GM12878 (cell line): Measurements from ENCODE around the gene RFX3. TPM values are rescaled to one million over a fixed set of nuclear protein-coding genes. Genes with fewer than 3 reads are reported as not detected.

Experiments used
- ATAC-seq: fragments of 200-7000 bp; cut with Tn5 transposase; 3 replicates; pipeline ENCODE4 v1.9.1; 2020; ENCODE audit warnings: mild to moderate bottlenecking, moderate library complexity
- BruUV-seq: library from RNA; stranded (reverse); fragments of 400-500 nt; replicated peaks from 2 replicates; lab custom pipeline; 2021; lab: Mats Ljungman, UMichigan
- CTCF ChIA-PET: fragments of 300-600 bp; sonication (Branson Sonifier 250); formaldehyde crosslinking; extraction: SDS; loops from one replicate; lab custom pipeline; 2021; ENCODE audit warnings: inconsistent platforms; lab: Yijun Ruan, JAX
- POLR2A ChIA-PET: fragments of 350-600 bp; formaldehyde crosslinking; extraction: SDS; loops from one replicate; lab custom pipeline; 2021; ENCODE audit warnings: inconsistent platforms; lab: Charles Lee
- RAD21 ChIA-PET: fragments of 300-600 bp; sonication (Branson Sonifier 250); formaldehyde crosslinking; loops from one replicate; lab custom pipeline; 2023; ENCODE audit warnings: antibody characterized with exemption; ENCODE audit not compliant: unreplicated experiment; lab: Charles Lee
- SMC1A ChIA-PET: fragments of 300-600 bp; sonication (Branson Sonifier 250); formaldehyde crosslinking; loops from one replicate; lab custom pipeline; 2023; ENCODE audit not compliant: unreplicated experiment, uncharacterized antibody; lab: Charles Lee
- DNase-seq: peaks from one replicate; pipeline ENCODE4 v3.0.0-alpha.2; 2011; ENCODE audit warnings: low read depth, low spot score
- FAIRE-seq: peaks from 3 replicates; lab custom pipeline; 2011; peaks lifted over from hg19 to GRCh38; lab: Jason Lieb, UNC
- H2AFZ ChIP-seq: 2 replicates; pipeline ENCODE4 v1.6.0; 2011; ENCODE audit warnings: low read depth, low read length, control low read depth; ENCODE audit not compliant: control insufficient read depth
- H3K27ac ChIP-seq: 2 replicates; pipeline ENCODE4 v1.5.1; 2011; ENCODE audit warnings: control low read depth; ENCODE audit not compliant: control insufficient read depth, insufficient read depth
- H3K27me3 ChIP-seq, 2 experiments: replicated peaks in 1 of 2; 2 replicates each; pipeline versions ENCODE4 v1.6.0 to v1.6.1; 2011; ENCODE audit warnings: low read length in 1 of 2; ENCODE audit not compliant: control insufficient read depth in 2 of 2, insufficient read depth in 2 of 2
- H3K36me3 ChIP-seq, 2 experiments: 2 replicates each; pipeline ENCODE4 v1.5.1; 2011; ENCODE audit warnings: low read length in 1 of 2; ENCODE audit not compliant: control insufficient read depth in 2 of 2, insufficient read depth in 2 of 2
- H3K4me1 ChIP-seq: 2 replicates; pipeline ENCODE4 v1.6.1; 2011; ENCODE audit warnings: mild to moderate bottlenecking, low read length, moderate library complexity, mixed read lengths; ENCODE audit not compliant: control insufficient read depth, insufficient read depth
- H3K4me2 ChIP-seq: 2 replicates; pipeline ENCODE4 v1.6.0; 2011; ENCODE audit warnings: control low read depth; ENCODE audit not compliant: control insufficient read depth, insufficient read depth
- H3K4me3 ChIP-seq: fragments of 200-600 bp; sonication (generic); 2 replicates; pipeline ENCODE4 v1.5.1; 2016
- H3K79me2 ChIP-seq: 2 replicates; pipeline ENCODE4 v1.6.0; 2011; ENCODE audit warnings: low read length; ENCODE audit not compliant: control insufficient read depth, insufficient read depth
- H3K9ac ChIP-seq: 2 replicates; pipeline ENCODE4 v1.8.0; 2011; ENCODE audit warnings: low read length, control low read depth, mixed read lengths; ENCODE audit not compliant: control insufficient read depth, insufficient read depth
- H3K9me3 ChIP-seq: replicated peaks from 3 replicates; pipeline ENCODE4 v1.5.1; 2011; ENCODE audit warnings: mild to moderate bottlenecking, low read length; ENCODE audit not compliant: control insufficient read depth, insufficient read depth
- H4K20me1 ChIP-seq: 2 replicates; pipeline ENCODE4 v1.6.0; 2011; ENCODE audit not compliant: control insufficient read depth, insufficient read depth
- ATF7 ChIP-seq: fragments of 450-650 bp; IDR thresholded peaks from 2 replicates; pipeline ENCODE4 v1.6.1; 2016; ENCODE audit warnings: low read depth, mild to moderate bottlenecking
- CHD4 ChIP-seq: fragments of 200-600 bp; sonication (generic); IDR thresholded peaks from 2 replicates; pipeline ENCODE4 v1.6.1; 2016; ENCODE audit warnings: mild to moderate bottlenecking
- DPF2 ChIP-seq: fragments of 450-650 bp; IDR thresholded peaks from 2 replicates; pipeline ENCODE4 v1.6.1; 2017; ENCODE audit warnings: mild to moderate bottlenecking
- ETV6 ChIP-seq, 2 experiments: fragments of 450-650 bp in 1 of 2; IDR thresholded peaks in 1 of 2; conservative IDR thresholded peaks in 1 of 2; 2 replicates each; pipeline ENCODE4 v1.6.1; 2014; ENCODE audit warnings: antibody characterized with exemption in 1 of 2, borderline replicate concordance in 1 of 2, low read depth in 1 of 2, mild to moderate bottlenecking in 1 of 2, moderate library complexity in 1 of 2
- EZH2 ChIP-seq: IDR thresholded peaks from 2 replicates; pipeline ENCODE4 v1.6.1; 2012; ENCODE audit warnings: low read depth, mild to moderate bottlenecking, control low read depth, inconsistent platforms, low read length, borderline replicate concordance; ENCODE audit not compliant: control insufficient read depth
- IRF4 ChIP-seq: IDR thresholded peaks from 2 replicates; pipeline ENCODE4 v1.6.1; 2011; ENCODE audit warnings: low read depth, low read length
- JUNB ChIP-seq: IDR thresholded peaks from 2 replicates; pipeline ENCODE4 v1.6.1; 2016; ENCODE audit warnings: antibody characterized with exemption, mild to moderate bottlenecking
- MEF2B ChIP-seq: fragments of 450-650 bp; IDR thresholded peaks from 2 replicates; pipeline ENCODE4 v1.6.1; 2018; ENCODE audit warnings: mild to moderate bottlenecking, moderate library complexity; ENCODE audit not compliant: partially characterized antibody, poor library complexity, severe bottlenecking
- MYB ChIP-seq: fragments of 150-350 bp; IDR thresholded peaks from 2 replicates; pipeline ENCODE4 v1.6.1; 2014; ENCODE audit warnings: mild to moderate bottlenecking, low read depth, low read length, borderline replicate concordance
- NFYA ChIP-seq: IDR thresholded peaks from 2 replicates; pipeline ENCODE4 v1.6.1; 2011; ENCODE audit warnings: low read depth, mild to moderate bottlenecking, low read length, improper control_type of control experiment, borderline replicate concordance
- PAX8 ChIP-seq: fragments of 450-650 bp; IDR thresholded peaks from 2 replicates; pipeline ENCODE4 v1.6.1; 2017; ENCODE audit warnings: mild to moderate bottlenecking, moderate library complexity
- PML ChIP-seq: IDR thresholded peaks from 2 replicates; pipeline ENCODE4 v1.6.1; 2012; ENCODE audit warnings: low read length, inconsistent platforms
- POLR2AphosphoS5 ChIP-seq: IDR thresholded peaks from 2 replicates; pipeline ENCODE4 v1.6.1; 2011; ENCODE audit warnings: mild to moderate bottlenecking, low read length, inconsistent platforms
- STAT3 ChIP-seq: IDR thresholded peaks from 2 replicates; pipeline ENCODE4 v1.6.1; 2011; ENCODE audit warnings: low read depth, low read length, improper control_type of control experiment
- TAF1 ChIP-seq: IDR thresholded peaks from 2 replicates; pipeline ENCODE4 v1.6.1; 2011; ENCODE audit warnings: mild to moderate bottlenecking, low read depth, low read length, borderline replicate concordance
- ZBTB40 ChIP-seq: fragments of 450-650 bp; IDR thresholded peaks from 2 replicates; pipeline ENCODE4 v1.6.1; 2016; ENCODE audit warnings: mild to moderate bottlenecking, moderate library complexity, borderline replicate concordance
- ZNF622 ChIP-seq: fragments of 450-650 bp; IDR thresholded peaks from 2 replicates; pipeline ENCODE4 v1.6.1; 2017; ENCODE audit warnings: mild to moderate bottlenecking, inconsistent platforms
- in situ Hi-C: fragments of 300-500 bp; cut with MboI; formaldehyde crosslinking; loops from 9 replicates; pipeline ENCODE4 v1.14.3; 2018; ENCODE audit warnings: mixed read lengths
- intact Hi-C: fragments of 100-400 bp; cut with micrococcal nuclease; formaldehyde crosslinking; loops from one replicate; pipeline ENCODE4 v1.14.2; 2022; ENCODE audit not compliant: unreplicated experiment
- polyA plus RNA-seq, 11 experiments: library from polyadenylated mRNA; depleted of rRNA in 4 of 11; unstranded in 6 of 11; stranded (reverse) in 5 of 11; fragments of >200 nt; fragmentation: Nextera tagmentation in 4 of 11; fragmentation: Illumina TruSeq in 1 of 11; extraction: Ambion mirVana in 4 of 11; extraction: Trizol in 1 of 11; gene quantifications; 1 replicate in 1 of 11; 2 replicates in 10 of 11; pipeline versions ENCODE4 v1.2.1 to v1.2.3, GENCODE V29; 2011 to 2016; ENCODE audit warnings: inconsistent platforms in 2 of 11, missing spikeins in 2 of 11, low read depth in 1 of 11
- total RNA-seq, 4 experiments: library from RNA; depleted of rRNA in 3 of 4; stranded (reverse); fragments of >200 nt in 3 of 4; fragmentation: Illumina TruSeq in 1 of 4; extraction: Trizol in 1 of 4; gene quantifications; 2 replicates each; pipeline versions ENCODE4 v1.2.1 to v1.2.3, GENCODE V29; 2013 to 2021
- TF ChIP-seq, protein P1 (sequence below): fragments of 450-650 bp; IDR thresholded peaks from 2 replicates; pipeline ENCODE4 v1.6.1; 2017; ENCODE audit warnings: mild to moderate bottlenecking, low read depth, inconsistent platforms; ENCODE audit not compliant: poor library complexity, severe bottlenecking
- TF ChIP-seq, protein P2 (sequence below): fragments of 450-650 bp; IDR thresholded peaks from 2 replicates; pipeline ENCODE4 v1.6.1; 2017; ENCODE audit warnings: borderline replicate concordance

RFX3 gene
- total and polyA plus RNA-seq, 10 of the 15 experiments (the other 5 are each of a cell fraction or from before 2014, with no cell fraction given) = 1.2 to 26.4 (median 6.7) TPM

GRCh38 chr9:3549225-3549624 is 23.4 kb upstream of the RFX3 start:
- no peaks in the 10 kb centered on the region for H3K9me3 ChIP-seq
- SMC1A ChIA-PET = no interaction called here
- TF ChIP-seq STAT3 = no peak
- TF ChIP-seq CHD4 = no peak
- TF ChIP-seq MEF2B = no peak
- no peak for TF ChIP-seq EZH2
- TF ChIP-seq IRF4 = no peak
- no peak for TF ChIP-seq ZNF622
- TF ChIP-seq NFYA = no peak
- no peak for TF ChIP-seq PML
- TF ChIP-seq JUNB = no peak
- TF ChIP-seq, protein P1, sequence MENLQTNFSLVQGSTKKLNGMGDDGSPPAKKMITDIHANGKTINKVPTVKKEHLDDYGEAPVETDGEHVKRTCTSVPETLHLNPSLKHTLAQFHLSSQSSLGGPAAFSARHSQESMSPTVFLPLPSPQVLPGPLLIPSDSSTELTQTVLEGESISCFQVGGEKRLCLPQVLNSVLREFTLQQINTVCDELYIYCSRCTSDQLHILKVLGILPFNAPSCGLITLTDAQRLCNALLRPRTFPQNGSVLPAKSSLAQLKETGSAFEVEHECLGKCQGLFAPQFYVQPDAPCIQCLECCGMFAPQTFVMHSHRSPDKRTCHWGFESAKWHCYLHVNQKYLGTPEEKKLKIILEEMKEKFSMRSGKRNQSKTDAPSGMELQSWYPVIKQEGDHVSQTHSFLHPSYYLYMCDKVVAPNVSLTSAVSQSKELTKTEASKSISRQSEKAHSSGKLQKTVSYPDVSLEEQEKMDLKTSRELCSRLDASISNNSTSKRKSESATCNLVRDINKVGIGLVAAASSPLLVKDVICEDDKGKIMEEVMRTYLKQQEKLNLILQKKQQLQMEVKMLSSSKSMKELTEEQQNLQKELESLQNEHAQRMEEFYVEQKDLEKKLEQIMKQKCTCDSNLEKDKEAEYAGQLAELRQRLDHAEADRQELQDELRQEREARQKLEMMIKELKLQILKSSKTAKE = no peak
- TF ChIP-seq PAX8 = no peak
- TF ChIP-seq ETV6 (conservative IDR thresholded peaks at IDR 0.05 in 1 of 2, IDR thresholded peaks at IDR 0.05 in 1 of 2; ENCODE audit: borderline replicate concordance in 1 of 2, low read depth in 1 of 2) = no peak
- no peak for TF ChIP-seq MYB
- TF ChIP-seq, protein P2, sequence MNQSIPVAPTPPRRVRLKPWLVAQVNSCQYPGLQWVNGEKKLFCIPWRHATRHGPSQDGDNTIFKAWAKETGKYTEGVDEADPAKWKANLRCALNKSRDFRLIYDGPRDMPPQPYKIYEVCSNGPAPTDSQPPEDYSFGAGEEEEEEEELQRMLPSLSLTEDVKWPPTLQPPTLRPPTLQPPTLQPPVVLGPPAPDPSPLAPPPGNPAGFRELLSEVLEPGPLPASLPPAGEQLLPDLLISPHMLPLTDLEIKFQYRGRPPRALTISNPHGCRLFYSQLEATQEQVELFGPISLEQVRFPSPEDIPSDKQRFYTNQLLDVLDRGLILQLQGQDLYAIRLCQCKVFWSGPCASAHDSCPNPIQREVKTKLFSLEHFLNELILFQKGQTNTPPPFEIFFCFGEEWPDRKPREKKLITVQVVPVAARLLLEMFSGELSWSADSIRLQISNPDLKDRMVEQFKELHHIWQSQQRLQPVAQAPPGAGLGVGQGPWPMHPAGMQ = no peak
- no peak for TF ChIP-seq ATF7
- TF ChIP-seq DPF2 = no peak
- no peak for TF ChIP-seq POLR2AphosphoS5
- no peak for TF ChIP-seq TAF1
- no peak for TF ChIP-seq ZBTB40
- RAD21 ChIA-PET = no interaction called here
- POLR2A ChIA-PET = no interaction called here
- no peak overlapping the region for H2AFZ ChIP-seq
- H3K79me2 ChIP-seq = no peaks in the 10 kb centered on the region
- no peaks in the 10 kb centered on the region for H3K36me3 ChIP-seq
- no peak overlapping the region for H3K4me2 ChIP-seq
- in situ Hi-C loops (no loop called here), intact Hi-C loops (no loop called here)
- no peak overlapping the region for H3K9ac ChIP-seq
- DNase-seq = no peak
- no peaks in the 10 kb centered on the region for H3K4me1 ChIP-seq
- no peak overlapping the region for H3K4me3 ChIP-seq
- no peaks in the 10 kb centered on the region for H4K20me1 ChIP-seq
- ATAC-seq = no peak
- no peaks in the 10 kb centered on the region for H3K27me3 ChIP-seq
- no TSS peak for BruUV-seq
- CTCF ChIA-PET = interaction anchor here (1.3 kb wide), 1 partner anchor 22 kb away, joined by 3 read pairs; no protein-coding TSS in a partner anchor
- no peak for FAIRE-seq
- H3K27ac ChIP-seq = no peak overlapping the region
